Measurements from ENCODE around the gene ITGAE. TPM values are rescaled to one million over a fixed set of nuclear protein-coding genes. Genes with fewer than 3 reads are reported as not detected.

ITGAE gene
- total and polyA plus RNA-seq, 2 donors from 2014 or later: 16.5 to 46.3 TPM

- no peaks in the 10 kb centered on the region for H3K36me3 ChIP-seq (ENCODE audit: control insufficient read depth in 2 of 3, insufficient read depth in 3 of 3, low read length in 3 of 3)
- no peaks in the 10 kb centered on the region for H3K27me3 ChIP-seq (ENCODE audit: control insufficient read depth, insufficient read depth, low read length)
- H3K4me3 ChIP-seq (ENCODE audit: low read length in 3 of 3): peak within 1 kb of the TSS in 2 of 3 donors; percentile 36 to 41
- H3K9ac ChIP-seq (ENCODE audit: low read length in 3 of 3): no peak within 1 kb of the TSS
- FAIRE-seq: no peak
- no peak within 1 kb of the TSS for H3K27ac ChIP-seq (ENCODE audit: low read depth in 2 of 2, low read length in 2 of 2)
- DNase-seq: peak in 4 of 5 donors; percentile 57 to 69 (median 62)
- H3K9me3 ChIP-seq (ENCODE audit: control insufficient read depth in 2 of 3, insufficient read depth in 1 of 3, low read length in 3 of 3): peaks cover 0 to 3% (median 0%) of the 10 kb centered on the region in 3 donors
- intact Hi-C loops (cut with DNase I): no loop called here
- no peak for TF ChIP-seq CTCF (IDR thresholded peaks at IDR 0.05; ENCODE audit: borderline replicate concordance, extremely low read depth, insufficient read depth)
- H3K4me1 ChIP-seq (ENCODE audit: control insufficient read depth in 2 of 3, insufficient read depth in 2 of 3, low read depth in 1 of 3, low read length in 3 of 3): peaks cover 0 to 3% (median 0%) of the 10 kb centered on the region in 3 donors
Observed at GRCh38 chr17:3695723-3696411, 105.1 kb downstream of the ITGAE start, which contains the start of gene P2RX5. P2RX5 (minus strand) TSS chr17:3696155; CDS start chr17:3696005, 150 bp downstream.

DNA sequence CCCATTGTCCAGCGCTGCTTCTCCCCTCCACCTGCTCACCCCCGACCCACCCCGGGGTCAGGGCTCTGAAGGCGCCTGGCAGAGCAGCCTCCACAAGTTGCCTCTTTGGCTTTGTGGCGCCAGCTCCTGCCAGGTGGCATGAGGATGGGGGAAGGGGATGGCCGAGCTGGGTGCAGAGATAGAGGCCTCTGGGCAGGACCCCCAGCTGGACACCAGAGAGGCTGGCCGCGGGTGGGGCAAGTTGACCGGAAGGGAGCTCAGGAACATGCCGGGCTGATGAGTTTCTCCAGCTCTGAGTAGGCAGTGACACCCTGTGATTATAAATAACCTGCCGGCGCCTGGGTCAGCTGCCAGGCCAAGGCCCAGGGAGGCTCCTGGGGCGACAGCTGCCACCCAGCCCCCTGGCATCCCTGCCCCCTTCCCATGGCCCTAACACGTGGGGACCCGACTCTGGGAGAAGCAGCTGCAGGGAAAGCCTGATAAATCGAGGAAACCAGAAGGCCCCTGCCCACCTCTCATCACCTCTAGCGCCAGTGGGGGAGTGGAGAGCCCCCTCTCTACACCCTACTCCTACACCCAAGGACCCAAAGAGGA is 105.8 kb downstream of the ITGAE start:
- peak overlapping the region in 1 of 3 donors; percentile 24 for H3K4me3 ChIP-seq (ENCODE audit: low read length in 3 of 3)
- no peak for DNase-seq
- no peaks in the 10 kb centered on the region for H3K36me3 ChIP-seq (ENCODE audit: control insufficient read depth in 2 of 3, insufficient read depth in 3 of 3, low read length in 3 of 3)
- H3K9ac ChIP-seq (ENCODE audit: low read length in 3 of 3): no peak overlapping the region
- H3K27ac ChIP-seq (ENCODE audit: low read depth in 2 of 2, low read length in 2 of 2): no peak overlapping the region
- no peak for TF ChIP-seq CTCF (IDR thresholded peaks at IDR 0.05; ENCODE audit: borderline replicate concordance, extremely low read depth, insufficient read depth)
- FAIRE-seq: no peak
- H3K27me3 ChIP-seq (ENCODE audit: control insufficient read depth, insufficient read depth, low read length): no peaks in the 10 kb centered on the region
- intact Hi-C loops (cut with DNase I): no loop called here
- peaks cover 0 to 3% (median 0%) of the 10 kb centered on the region in 3 donors for H3K9me3 ChIP-seq (ENCODE audit: control insufficient read depth in 2 of 3, insufficient read depth in 1 of 3, low read length in 3 of 3)
- H3K4me1 ChIP-seq (ENCODE audit: control insufficient read depth in 2 of 3, insufficient read depth in 2 of 3, low read depth in 1 of 3, low read length in 3 of 3): peaks cover 0 to 3% (median 0%) of the 10 kb centered on the region in 3 donors

- no peak for TF ChIP-seq CTCF (IDR thresholded peaks at IDR 0.05; ENCODE audit: borderline replicate concordance, extremely low read depth, insufficient read depth)
- H3K9ac ChIP-seq (ENCODE audit: low read length in 3 of 3): no peak overlapping the region
- H3K4me3 ChIP-seq (ENCODE audit: low read length in 3 of 3): no peak overlapping the region
- peaks cover 0 to 3% (median 0%) of the 10 kb centered on the region in 3 donors for H3K9me3 ChIP-seq (ENCODE audit: control insufficient read depth in 2 of 3, insufficient read depth in 1 of 3, low read length in 3 of 3)
- no peaks in the 10 kb centered on the region for H3K27me3 ChIP-seq (ENCODE audit: control insufficient read depth, insufficient read depth, low read length)
- DNase-seq (no peak), FAIRE-seq (no peak)
- H3K4me1 ChIP-seq (ENCODE audit: control insufficient read depth in 2 of 3, insufficient read depth in 2 of 3, low read depth in 1 of 3, low read length in 3 of 3): peaks cover 0 to 3% (median 0%) of the 10 kb centered on the region in 3 donors
- H3K27ac ChIP-seq (ENCODE audit: low read depth in 2 of 2, low read length in 2 of 2): no peak overlapping the region
- H3K36me3 ChIP-seq (ENCODE audit: control insufficient read depth in 2 of 3, insufficient read depth in 3 of 3, low read length in 3 of 3): no peaks in the 10 kb centered on the region
- intact Hi-C loops (cut with DNase I): no loop called here
Observed at GRCh38 chr17:3693829-3694231, 107.2 kb downstream of the ITGAE start.

Data from kidney (tissue), 14 donors.